Cardiac fibroblast (primary cell): ENCODE measurements around the gene UBA3.

Source experiments
- DNase-seq, 2 donors: peaks; one replicate each; pipeline versions ENCODE4 v3.0.0 to v3.0.0-alpha.2; 2010; ENCODE audit warnings: low read depth in 2 of 2
- H3K4me3 ChIP-seq, 2 donors: replicated peaks in 1 of 2; 1 replicate in 1 of 2; 2 replicates in 1 of 2; pipeline ENCODE4 v1.5.1; 2011; ENCODE audit warnings: low read depth in 2 of 2, low read length in 2 of 2, mild to moderate bottlenecking in 2 of 2, moderate library complexity in 1 of 2
- TF ChIP-seq, protein P1 (sequence below): IDR thresholded peaks from one replicate; pipeline ENCODE4 v1.5.1; 2011; ENCODE audit warnings: low read depth, mild to moderate bottlenecking, low read length, inconsistent platforms

The UBA3 gene

DNA sequence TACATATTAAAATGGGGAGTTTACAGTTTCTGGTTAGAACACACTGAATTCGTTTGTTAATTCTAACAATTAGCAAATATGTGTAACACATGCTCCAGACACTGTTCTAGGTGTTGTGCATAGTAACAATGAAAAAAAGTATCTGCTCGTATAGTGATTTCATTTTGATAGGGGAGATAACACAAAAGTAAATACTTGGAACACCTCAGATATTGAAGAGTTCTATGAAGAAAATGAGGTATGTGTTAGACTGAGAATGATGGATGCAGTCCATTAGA lies 21.3 kb downstream of the UBA3 start:
- no peak for DNase-seq
- TF ChIP-seq, protein P1, sequence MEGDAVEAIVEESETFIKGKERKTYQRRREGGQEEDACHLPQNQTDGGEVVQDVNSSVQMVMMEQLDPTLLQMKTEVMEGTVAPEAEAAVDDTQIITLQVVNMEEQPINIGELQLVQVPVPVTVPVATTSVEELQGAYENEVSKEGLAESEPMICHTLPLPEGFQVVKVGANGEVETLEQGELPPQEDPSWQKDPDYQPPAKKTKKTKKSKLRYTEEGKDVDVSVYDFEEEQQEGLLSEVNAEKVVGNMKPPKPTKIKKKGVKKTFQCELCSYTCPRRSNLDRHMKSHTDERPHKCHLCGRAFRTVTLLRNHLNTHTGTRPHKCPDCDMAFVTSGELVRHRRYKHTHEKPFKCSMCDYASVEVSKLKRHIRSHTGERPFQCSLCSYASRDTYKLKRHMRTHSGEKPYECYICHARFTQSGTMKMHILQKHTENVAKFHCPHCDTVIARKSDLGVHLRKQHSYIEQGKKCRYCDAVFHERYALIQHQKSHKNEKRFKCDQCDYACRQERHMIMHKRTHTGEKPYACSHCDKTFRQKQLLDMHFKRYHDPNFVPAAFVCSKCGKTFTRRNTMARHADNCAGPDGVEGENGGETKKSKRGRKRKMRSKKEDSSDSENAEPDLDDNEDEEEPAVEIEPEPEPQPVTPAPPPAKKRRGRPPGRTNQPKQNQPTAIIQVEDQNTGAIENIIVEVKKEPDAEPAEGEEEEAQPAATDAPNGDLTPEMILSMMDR: no peak
- no peak overlapping the region for H3K4me3 ChIP-seq

DNA sequence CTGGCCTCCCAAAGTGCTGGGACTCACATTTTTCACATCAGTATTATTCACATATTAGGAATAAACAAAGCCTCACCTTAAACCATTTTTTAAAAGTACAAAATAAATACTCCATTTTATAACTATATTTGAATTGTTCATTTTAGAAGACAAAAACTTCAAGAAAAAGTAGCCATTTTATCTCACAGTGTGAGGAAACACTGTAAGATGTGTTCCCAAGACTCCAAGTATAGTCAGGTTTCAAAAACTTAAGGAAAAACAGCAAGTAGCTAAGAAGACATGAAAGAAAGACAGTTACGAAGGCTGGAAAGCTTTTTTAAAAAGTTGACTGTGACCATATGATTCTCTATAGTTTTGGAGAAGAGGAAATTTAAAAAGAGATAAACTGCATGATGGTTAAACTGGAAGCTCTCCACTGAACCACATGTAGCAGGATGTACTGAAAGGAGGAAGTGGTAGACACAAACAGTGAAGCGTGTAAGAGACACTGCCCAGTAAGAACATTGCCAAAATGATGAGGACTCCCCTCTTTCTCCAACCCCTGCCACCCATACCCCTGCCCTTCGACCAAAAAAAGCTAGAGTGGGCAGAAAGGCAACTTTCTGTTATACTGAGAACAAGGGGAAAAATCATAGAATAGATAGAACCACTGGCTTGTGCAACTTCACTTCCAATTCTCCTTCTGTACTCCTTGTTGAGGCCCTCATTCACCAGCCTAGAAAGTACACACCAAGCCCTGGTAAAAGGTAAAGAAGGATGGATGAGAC lies 21.8 kb downstream of the UBA3 start:
- no peak for DNase-seq
- H3K4me3 ChIP-seq: no peak overlapping the region
- TF ChIP-seq, protein P1: no peak

DNA sequence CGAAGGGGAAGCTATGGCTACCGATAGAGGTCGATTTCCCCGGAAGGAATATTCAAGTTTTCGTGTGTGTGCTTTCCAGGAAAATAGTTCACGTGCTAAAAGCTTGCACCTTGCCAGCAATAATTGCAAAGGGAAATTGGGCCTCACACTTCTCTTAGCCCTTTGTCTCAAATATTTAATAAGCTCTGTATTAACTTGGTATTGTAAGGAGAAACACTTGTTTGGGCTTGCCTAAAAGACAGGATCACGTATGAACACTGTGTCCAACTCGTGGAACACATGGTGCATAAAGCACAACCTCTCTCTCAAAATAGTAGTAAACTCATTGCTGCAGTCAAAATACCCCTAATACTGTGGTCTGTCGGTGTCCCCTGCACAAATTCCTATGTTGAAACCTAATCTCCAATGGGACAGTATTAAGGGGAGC lies 27.7 kb downstream of the UBA3 start:
- H3K4me3 ChIP-seq: peak overlapping the region; percentile 86 to 91
- TF ChIP-seq, protein P1: no peak
- no peak for DNase-seq

DNA sequence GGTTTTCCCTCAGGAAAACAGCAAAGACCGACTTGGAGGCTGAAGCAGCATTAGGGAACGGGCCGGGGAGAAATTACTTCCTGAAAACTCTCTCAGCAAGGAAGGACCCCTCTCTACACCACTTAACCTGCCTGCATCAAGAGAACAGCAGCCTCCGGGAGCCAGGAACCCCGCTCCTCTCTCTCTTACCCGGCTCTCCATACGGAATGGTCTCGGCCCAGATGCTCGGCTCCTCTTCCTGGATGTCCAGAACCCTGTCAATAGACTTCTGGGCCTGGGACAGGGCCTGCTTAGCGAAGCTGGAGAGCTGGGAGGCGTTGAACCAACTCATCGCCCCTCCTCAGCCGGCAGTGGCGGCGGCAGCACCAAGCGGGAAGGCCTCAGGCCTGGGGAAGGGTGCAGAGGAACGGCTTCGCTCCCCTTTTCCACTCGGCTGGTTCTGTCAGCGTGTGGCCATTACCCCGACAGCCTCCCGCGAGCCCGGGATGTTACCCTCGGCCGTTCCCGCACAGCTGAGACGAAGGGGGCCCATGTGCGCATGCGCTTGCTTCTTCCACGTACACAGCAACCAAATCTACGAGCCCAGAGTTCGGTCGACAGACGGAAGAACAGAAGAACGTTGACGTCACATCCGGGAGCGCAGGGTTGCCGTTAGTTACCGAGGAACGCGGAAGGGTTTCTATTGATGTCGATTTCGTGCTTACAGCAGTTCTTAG lies 28.3 kb downstream of the UBA3 start, which contains the start of gene TMF1:
Gene TMF1, minus strand, starts transcription at position 578 of the 716 bp plus-strand sequence. Its CDS starts 247 bp downstream, at position 331.
- H3K4me3 ChIP-seq: peak within 1 kb of the TSS; percentile 86 to 91
- TF ChIP-seq, protein P1: no peak
- peak; percentile 99 for DNase-seq

DNA sequence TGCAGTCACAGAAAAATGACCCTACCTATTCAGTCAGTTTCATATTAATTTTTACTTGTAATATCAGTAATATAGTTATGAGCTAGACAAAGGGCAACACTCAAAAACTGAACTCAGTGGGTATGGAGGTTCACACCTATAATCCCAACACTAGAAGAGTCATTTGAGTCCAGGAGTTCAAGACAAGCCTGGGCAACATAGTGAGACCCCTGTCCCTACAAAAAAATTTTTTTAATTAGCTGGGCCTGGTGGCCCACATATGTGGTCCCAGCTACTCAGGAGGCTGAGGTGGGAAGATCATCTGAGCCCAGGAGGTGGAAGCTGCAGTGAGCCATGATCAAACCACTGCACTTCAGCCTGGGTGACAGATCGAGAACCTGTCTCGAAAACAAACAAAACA lies 31.2 kb downstream of the UBA3 start:
- TF ChIP-seq, protein P1: no peak
- no peak for DNase-seq
- no peak overlapping the region for H3K4me3 ChIP-seq

DNA sequence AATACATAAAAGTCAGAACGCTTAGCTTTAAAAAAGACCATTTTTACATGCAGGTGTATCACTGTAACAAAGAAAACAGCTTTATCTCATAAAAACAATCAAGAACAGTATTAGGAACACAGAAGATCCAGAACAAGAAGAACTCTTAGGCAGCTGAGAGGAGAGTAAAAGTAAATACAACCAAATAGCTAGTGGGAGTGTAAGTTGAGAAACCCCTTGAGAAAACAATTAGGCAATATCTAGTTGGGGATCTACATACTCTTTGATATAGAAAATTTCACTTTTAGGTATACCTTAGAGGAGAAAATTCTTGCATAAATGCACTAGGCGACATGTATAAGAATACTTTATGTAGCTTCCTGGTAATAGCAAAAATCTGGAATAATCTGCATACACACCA lies 35.6 kb downstream of the UBA3 start:
- TF ChIP-seq, protein P1: no peak
- H3K4me3 ChIP-seq: no peak overlapping the region
- DNase-seq: peak in 1 of 2 donors; percentile 12
